NCI-H524 (cell line): ENCODE data around the gene RABEP2.
"Not testable (repeated sequence)": the region's sequence is repeated elsewhere in the genome, so short reads cannot be mapped to it uniquely, and the experiment has no call there.

Source experiments
- DNase-seq, 2 experiments: peaks; one replicate each; lab custom pipeline; 2025; lab: John Stamatoyannopoulos, UW

Gene RABEP2

DNA sequence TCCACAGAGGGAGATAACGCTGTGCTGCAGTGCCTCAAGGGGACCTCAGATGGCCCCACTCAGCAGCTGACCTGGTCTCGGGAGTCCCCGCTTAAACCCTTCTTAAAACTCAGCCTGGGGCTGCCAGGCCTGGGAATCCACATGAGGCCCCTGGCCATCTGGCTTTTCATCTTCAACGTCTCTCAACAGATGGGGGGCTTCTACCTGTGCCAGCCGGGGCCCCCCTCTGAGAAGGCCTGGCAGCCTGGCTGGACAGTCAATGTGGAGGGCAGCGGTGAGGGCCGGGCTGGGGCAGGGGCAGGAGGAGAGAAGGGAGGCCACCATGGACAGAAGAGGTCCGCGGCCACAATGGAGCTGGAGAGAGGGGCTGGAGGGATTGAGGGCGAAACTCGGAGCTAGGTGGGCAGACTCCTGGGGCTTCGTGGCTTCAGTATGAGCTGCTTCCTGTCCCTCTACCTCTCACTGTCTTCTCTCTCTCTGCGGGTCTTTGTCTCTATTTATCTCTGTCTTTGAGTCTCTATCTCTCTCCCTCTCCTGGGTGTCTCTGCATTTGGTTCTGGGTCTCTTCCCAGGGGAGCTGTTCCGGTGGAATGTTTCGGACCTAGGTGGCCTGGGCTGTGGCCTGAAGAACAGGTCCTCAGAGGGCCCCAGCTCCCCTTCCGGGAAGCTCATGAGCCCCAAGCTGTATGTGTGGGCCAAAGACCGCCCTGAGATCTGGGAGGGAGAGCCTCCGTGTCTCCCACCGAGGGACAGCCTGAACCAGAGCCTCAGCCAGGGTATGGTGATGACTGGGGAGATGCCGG lies 7.5 kb upstream of the RABEP2 start:
- DNase-seq: peak; percentile 65 to 92

DNA sequence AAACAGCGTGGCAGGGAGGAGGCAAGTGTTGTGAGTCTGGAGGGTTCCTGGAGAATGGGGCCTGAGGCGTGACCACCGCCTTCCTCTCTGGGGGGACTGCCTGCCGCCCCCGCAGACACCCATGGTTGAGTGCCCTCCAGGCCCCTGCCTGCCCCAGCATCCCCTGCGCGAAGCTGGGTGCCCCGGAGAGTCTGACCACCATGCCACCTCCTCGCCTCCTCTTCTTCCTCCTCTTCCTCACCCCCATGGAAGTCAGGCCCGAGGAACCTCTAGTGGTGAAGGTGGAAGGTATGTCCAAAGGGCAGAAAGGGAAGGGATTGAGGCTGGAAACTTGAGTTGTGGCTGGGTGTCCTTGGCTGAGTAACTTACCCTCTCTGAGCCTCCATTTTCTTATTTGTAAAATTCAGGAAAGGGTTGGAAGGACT lies 6.8 kb upstream of the RABEP2 start, which contains the start of gene CD19:
CD19 (plus strand) TSS at position 171 of the 425 bp plus-strand sequence; CDS start at position 201, 30 bp downstream.
- DNase-seq: no peak

DNA sequence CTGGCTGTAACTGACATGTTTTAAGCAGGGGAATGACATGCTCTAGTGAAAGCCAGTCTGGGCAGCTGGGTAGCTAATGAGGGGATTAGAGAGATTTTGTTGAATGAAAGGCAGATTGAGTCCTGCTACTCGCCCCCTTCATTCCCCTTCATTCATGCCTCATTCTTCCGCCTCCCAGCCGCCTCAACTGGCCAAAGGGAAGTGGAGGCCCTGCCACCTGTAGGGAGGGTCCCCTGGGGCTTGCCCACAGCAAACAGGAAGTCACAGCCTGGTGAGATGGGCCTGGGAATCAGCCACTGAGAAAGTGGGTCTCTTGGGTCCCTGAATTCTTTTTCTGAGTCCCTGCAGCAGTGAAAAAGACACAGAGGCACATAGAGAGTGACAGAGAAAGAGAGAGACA lies 5.6 kb upstream of the RABEP2 start:
- peak; percentile 86 to 92 for DNase-seq

DNA sequence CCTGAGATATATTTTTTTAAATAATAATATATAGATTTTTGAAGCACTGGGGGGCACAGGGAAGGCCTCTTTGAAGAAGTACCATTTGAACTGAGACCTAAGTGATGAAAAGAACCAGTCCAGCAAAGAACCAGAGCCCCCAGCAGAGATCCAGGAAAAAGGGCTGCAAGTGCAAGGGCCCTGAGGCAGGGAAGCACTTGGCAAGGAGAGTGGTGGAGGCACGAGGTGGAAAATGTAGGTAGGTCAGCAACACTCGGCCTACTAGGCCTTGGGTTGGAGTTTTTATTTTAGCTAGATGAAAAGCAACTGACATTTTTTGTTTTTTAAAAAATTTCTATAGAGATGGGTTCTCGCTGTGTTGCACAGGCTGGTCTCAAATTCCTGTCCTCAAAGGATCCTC lies 5.2 kb upstream of the RABEP2 start:
- no peak for DNase-seq

DNA sequence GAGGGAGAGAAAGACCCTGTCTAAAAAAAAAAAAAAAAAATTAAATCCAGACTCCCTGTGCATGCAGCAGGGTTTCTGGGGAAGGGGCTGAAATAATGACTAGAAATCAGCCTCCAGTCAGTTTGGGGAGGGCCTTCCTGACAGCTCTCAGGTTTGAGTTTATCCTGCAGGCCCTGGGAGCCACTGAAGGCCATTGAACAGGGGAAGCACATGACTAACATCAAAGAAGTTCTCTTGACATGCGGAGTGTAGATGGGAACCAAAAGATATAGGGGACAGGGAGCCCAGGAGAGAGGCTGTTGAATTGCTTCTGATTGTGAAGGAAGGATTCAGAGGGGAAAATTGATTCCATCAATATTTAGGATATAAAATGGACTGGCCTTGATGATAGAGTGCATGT lies 2.8 kb upstream of the RABEP2 start:
- no peak for DNase-seq

DNA sequence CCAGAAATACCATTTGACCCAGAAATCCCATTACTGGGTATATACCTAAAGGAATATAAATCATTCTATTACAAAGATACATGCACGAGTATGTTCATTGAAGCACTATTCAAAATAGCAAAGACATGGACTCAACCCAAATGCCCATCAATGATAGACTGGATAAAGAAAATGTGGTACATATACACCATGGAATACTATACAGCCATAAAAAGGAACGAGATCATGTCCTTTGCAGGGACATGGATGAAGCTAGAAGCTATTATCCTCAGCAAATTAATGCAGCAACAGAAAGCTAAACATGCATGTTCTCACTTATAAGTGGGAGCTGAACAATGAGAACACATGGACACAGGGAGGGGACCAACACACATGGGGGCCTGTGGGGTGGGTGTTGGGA lies 1.2 kb upstream of the RABEP2 start:
- DNase-seq: not testable (repeated sequence)

DNA sequence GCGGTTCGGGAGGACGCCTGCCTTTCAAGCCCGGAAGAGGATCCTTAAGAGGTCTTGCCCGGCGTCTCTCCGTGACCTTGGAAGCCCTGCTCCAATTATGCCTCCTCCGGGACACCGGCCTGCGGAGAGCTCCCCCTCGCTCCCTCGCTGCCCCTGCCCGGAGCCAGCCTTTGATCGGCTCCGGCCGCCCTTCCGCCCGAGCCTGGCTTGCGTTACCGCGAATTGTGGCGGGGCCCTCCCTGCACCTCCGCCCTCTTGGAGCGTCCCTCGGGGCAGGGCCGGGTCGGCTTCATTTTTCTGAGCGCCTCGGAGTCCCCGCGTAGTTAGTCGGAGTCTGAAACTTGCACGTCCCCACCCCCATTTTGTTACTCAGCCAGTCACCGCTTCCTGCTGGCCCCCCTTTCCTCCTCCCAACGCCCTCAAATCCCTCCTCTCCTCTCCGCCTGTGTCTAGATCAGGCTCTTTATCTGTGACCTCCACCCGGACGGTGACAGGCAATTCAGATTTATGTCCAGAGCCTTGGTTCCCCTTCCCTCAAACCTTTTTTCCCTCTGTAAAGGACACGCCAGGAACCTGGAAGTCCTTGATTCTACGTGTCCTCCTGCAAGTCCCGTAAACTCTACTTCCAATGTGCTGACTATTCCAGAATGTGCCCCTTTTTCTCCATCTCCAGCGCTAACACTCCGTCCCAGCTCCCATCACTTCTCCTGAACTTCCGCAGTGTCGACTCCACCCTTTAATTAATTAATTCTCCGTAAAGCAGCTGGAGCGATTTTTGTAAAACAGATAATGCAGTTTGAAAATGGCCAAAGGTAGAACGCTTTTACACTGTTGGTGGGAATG lies 569 bp upstream of the RABEP2 start:
- peak; percentile 57 to 78 for DNase-seq

DNA sequence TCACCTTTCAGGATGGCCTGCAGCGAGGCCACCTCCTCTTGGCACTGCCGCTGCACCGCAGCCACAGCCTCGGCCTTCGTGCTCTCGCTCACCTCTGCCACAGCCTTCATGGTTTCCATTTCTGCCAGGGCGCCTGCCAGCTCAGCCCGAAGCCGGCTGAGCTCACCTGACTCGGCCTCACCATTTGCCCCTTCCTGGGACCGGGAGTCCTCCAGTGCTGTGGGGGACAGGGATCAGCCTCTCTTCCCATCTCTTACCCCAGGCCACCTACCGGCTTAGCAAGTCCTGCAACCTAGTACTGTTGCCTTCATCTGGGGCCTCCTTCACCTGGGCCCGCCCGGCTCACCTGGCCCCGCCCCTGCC lies 658 bp downstream of the RABEP2 start:
- no peak for DNase-seq

DNA sequence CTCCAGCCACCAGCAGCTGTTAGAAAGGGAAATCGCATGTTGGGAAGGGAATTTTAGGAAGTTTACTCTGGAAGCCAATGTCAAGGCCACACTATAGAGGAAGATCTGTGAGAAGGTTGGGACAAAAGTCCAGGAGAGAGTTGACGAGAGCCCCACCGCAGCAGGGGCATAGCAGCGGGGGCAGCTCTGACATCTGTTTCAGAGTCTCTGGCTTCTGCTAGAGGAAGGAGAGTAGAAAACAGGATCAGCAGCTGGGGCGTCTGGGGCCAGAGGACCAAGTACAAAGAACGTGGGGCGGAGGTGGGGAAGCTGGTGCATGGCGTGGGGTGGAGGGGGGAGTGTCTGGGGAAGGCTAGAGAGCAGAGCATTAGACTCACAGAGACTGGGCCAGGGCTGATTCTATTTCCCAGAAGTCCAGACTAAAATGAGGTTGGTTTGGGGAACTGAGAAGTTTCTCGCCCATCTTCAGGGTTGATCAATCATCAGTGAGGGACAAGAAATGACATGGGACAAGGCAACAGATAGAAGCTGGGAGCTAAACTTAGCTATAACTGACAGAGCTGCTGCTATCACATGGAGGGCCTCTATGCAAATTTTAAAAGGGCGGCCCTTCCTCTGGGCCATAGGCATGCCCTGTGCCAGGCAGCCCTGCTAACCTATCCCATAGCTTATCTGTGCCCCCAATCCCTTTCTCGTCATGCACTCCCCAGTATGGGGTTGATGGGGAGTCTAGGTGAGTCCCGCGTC lies 1.2 kb downstream of the RABEP2 start:
- DNase-seq: peak in 1 of 2 experiments; percentile 38

DNA sequence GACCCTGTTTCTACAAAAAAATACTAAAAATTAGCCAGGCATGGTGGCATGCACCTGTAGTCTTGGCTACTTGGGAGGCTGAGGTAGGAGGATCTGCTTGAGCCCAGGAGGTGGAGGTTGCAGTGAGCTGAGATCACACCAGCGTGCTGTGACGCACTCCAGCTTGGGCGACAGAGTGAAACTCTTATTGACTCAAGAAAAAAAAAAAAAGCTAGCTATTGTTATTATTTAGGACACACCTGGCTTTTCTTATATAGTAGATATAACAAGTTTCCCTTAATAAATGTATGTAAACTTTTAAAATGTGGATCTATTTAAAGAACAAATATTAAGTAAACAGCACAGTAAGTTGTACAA lies 1.8 kb downstream of the RABEP2 start:
- DNase-seq: no peak

DNA sequence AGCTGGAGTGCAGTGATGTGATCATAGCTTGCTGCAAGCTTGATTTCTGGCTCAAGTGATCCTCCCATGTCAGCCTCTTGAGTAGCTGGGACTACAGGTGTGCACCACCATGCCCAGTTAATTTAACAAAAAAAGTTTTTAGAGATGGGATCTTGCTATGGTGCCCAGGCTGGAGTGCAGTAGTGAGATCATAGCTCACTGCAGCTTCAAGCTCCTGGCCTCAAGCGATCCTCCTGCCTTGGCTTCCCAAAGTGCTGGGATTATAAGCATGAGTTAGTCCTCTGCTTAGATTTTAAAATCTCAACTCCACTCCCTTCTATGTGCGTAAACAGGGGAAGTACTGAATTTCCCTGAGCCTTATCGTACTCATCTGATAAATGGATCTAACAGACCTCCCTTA lies 6.3 kb downstream of the RABEP2 start:
- DNase-seq: no peak

DNA sequence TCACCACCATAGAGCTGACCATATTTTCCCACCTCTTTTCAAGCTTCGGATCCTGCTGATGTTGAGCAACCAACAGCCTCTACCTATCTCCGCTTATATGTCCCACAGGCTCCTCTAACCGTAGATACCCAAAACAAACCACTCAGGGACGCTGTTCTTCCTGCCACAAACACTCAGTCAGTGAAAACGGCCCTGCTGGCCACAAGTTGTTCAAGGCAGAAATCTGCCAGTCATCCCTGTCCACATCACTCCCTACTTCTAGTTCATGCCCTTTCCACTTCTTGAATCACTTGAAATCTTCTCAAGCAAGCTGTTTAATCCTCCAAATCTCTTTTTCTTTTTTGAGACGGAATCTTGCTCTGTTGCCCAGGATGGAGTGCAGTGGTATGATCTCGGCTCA lies 7.9 kb downstream of the RABEP2 start:
- no peak for DNase-seq

DNA sequence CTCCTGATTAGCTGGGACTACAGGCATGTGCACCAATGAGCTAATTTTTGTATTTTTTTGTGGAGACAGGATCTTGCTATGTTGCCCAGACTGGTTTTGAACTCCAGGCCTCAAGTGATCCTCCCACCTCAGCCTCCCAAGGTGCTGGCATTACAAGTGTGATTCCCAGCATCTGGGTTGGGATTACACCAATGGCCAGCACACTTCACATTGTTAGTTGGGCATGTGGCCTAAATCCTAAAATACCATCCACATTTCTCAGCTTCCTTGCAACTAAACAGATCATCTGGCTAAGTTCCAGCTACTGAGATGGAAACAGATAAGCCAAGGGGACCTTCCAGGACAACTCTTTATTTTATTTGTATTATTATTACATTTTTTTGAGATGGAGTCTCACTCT lies 9.9 kb downstream of the RABEP2 start:
- no peak for DNase-seq

DNA sequence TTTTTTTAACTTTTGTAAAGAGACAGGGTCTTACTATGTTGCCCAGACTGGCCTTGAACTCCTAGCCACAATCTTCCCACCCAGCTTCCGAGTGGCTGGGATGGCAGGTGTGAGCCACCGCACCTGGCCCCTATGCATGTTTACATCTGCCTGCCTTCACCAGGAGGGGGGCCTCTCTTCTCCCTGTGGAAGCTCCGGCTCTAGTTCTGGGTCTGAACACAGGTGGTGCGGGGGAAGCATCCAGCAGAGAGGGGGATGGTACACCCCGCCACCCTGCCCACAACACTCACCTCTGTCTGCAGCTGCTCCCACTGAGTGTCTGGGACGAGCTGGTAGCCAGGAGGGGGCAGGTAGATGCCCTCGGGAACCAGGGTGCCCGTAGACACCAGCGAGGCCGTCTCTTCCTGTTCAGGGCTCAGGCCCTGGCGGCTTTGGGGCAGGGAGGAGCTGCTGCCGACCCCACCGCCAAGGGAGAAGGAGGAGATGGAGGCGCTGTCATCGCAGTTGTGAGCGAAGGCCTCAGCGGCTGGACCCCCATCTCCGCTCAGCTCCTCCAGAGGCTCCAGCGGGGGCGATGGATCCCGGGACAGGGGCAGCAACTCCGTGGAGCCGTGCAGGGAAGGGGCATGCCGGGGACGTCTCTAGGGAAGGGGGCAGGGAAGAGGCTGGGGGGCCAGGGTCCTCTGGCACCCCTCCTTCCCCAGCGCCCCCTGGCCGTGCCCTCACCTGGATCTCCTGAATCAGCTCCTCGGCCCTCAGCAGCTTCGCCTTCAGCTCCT lies 10.9 kb downstream of the RABEP2 start:
- DNase-seq: no peak

DNA sequence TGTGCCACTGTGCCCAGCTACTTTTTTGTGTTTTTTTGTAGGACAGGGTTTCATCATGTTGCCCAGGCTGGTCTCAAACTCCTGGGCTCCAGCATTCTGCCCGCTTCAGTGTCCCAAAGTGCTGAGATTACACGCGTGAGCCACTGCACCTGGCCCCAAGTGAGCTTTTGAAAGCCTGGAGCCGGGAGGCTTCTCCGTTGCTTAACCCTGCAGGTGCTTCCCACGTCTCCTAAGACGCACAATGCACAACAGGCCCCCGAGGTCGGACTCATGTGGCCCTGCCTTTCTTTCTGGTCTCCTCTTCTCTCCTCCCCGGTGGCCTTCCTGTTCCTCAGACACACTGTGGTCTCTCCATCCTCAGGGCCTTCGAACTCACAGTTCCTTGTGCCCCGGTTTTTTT lies 12.5 kb downstream of the RABEP2 start:
- DNase-seq: no peak

DNA sequence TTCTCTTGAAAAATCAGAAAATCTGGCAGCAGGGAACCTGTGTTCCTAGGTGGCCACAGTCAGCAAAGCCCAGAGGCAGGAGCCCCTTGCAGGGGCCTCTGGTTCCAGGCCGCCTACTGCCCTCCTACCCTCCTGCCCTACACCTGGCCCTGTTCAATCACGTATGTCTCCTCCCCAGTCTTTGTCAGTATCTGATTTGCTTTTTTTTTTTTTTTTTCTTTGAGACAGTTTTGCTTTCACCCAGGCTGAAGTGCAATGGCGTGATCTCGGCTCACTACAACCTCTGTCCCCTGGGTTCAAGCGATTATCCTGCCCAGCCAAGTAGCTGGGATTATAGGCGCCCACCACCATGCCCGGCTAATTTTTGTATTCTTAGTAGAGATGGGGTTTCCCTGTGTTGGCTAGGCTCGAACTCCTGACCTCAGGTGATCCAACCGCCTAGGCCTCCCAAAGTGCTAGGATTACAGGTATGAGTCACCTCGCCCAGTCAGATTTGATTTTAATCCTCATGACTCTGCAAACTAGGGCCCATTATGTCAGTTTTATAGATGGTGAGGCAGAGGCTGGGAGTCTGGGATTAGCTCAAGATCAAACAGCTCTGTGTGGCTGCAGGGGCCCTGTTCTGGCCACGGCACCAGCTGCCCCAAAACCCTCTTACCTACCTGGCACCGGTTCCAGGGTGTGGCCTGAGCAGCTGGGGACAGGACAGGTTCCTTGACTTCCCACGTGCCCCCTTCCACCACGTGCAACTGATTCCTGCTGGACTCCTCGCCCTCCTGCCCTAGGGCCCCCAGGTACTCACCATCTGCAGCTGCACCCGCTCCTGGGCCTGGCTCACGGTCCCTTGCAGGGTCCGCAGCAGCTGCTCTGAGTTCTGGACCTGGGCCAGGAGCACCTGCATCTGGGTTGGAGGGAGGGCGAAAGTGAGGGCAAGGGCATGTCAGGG lies 14.7 kb downstream of the RABEP2 start:
- DNase-seq: peak; percentile 19 to 50

DNA sequence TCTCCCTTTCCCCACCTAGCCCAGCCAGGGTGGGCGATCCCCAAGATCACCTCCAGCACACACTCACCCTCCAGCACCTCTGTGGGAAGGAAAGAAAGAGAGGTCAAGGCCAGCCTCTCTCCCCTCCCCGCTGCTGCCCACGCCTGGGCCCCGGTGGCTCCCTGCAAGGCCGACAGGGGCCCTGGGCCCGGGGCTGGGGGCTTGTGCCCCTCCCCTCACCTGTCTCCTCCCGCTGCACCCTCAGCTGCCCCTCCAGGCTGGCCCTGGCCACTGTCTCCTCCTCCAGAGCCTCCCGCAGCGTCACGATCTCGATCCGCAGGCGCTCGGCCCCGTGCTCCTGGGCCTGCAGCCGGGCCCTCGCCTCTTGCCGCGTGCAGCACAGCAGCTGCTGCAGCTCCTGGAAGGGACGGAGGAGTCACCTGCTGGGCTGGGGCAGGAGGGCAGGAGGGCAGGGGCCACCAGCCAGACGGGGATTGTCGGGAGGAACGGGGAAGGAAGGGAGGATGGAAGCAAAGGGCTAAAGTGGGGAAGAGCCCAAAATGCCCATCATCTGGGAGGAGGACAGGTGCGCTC lies 19.2 kb downstream of the RABEP2 start:
- DNase-seq: no peak

DNA sequence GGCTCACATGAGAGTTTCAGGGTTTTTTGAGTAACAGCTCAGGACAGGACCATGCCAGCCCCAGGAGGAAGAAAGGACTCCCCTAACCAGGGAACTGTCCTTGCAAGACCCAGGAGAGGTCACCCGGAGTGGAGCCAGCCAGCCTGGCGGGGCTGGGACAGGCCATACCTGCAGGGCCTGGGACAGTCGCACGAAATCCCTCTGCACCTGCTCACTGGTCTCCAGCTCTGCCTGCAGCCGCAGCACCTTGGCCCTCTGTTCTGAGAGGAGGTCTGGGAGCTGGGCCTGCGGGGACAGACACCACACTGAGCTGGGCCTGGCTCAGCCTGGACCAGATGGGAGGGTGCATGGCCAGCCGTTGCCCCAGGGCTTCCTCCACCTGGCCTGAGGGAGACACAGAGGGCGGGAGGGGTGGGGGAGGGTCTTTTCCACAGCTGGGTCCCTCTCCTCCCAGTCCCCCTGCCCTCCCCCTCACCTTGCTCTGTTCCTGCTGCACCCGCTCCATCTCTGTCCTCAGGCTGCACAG lies 19.7 kb downstream of the RABEP2 start:
- DNase-seq: no peak

DNA sequence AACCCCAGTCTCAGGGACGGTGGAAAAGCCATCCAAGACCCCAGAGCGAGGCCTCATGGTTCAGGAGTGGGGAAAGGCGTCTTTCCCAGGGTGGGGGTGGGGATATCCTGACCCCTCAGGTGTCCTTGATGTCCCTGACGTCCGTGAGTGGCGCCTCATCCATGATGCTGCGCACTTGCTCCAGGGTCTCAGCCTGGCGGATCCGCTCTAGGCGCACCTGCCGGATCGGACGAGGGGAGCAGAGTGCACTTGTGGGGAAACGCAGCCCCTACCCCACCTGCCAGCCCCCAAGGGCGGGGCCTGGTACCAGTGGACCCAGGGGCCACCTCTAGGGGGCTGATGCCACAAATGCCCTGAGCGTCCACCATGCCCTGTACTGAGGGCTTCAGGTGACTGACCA lies 20.2 kb downstream of the RABEP2 start:
- DNase-seq: no peak

DNA sequence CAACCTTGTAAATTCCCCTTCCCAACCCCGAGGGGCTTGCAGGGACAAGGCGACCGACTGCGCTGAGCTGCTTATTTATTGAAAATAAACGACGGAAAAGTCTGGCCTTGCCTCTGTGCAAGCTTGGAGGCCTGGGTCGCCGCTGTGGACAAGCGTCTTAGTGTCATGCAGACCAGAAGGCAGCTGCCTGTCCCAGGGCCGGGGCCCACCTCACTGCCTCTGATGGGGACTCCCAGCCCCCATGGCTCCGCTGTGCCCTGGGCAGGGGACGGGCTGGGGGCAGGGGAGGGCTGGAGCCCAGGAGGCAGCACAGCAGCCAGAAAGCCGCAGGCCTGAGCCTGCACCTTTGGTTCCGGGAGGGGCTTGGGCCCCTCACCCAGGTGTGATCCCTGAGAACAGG lies 20.7 kb downstream of the RABEP2 start:
- DNase-seq: no peak
